ENCODE measurements around the gene STX7.

GRCh38 chr6:132537145-132537544 lies 24.2 kb upstream of the STX7 start:
- TF ChIP-seq ZNF423 (tag by site-specific recombination; IDR thresholded peaks at IDR 0.05) (no peak), CTCF (tag by site-specific recombination; IDR thresholded peaks at IDR 0.05) (no peak), ZNF350 (tag by site-specific recombination; IDR thresholded peaks at IDR 0.05) (no peak), ZNF629 (tag by site-specific recombination; IDR thresholded peaks at IDR 0.05) (no peak), ZNF37A (tag by site-specific recombination; IDR thresholded peaks at IDR 0.05) (no peak), HIC1 (tag by site-specific recombination; IDR thresholded peaks at IDR 0.05) (no peak), ZNF202 (tag by site-specific recombination; IDR thresholded peaks at IDR 0.05; ENCODE audit: borderline replicate concordance) (no peak)
